Measurements from ENCODE around the gene OR1S2. TPM values are rescaled to one million over a fixed set of nuclear protein-coding genes. Genes with fewer than 3 reads are reported as not detected.
"Not testable (repeated sequence)": the region's sequence is repeated elsewhere in the genome, so short reads cannot be mapped to it uniquely, and the experiment has no call there.

OR1S2 gene
- total RNA-seq, result not detected
- polyA plus RNA-seq, result not detected

GRCh38 chr11:58204042-58204441, at the start of gene OR1S2:
OR1S2 (minus strand) TSS chr11:58204142; CDS start chr11:58204142, 0 bp downstream.
- ATAC-seq (no peak), FAIRE-seq (no peak), DNase-seq (no peak)
- Histone ChIP-seq H3K27ac (no peak within 1 kb of the TSS), H3K36me3 (no peaks in the 10 kb centered on the region), H3K9me3 (no peaks in the 10 kb centered on the region), H3K4me1 (no peaks in the 10 kb centered on the region), H3K4me3 (no peak within 1 kb of the TSS), H3K27me3 (no peaks in the 10 kb centered on the region)
- intact Hi-C loops (cut with DNase I), result no loop called here
- TF ChIP-seq CTCF (IDR thresholded peaks at IDR 0.05), result no peak

GRCh38 chr11:58243954-58244353, 40.0 kb upstream of the OR1S2 start:
- ATAC-seq, result no peak
- no peak for DNase-seq
- Histone ChIP-seq H3K4me1 (no peaks in the 10 kb centered on the region), H3K4me3 (no peak overlapping the region), H3K9me3 (no peaks in the 10 kb centered on the region), H3K27ac (no peak overlapping the region), H3K27me3 (no peaks in the 10 kb centered on the region), H3K36me3 (no peaks in the 10 kb centered on the region)
- FAIRE-seq, result no peak
- TF ChIP-seq CTCF (IDR thresholded peaks at IDR 0.05), result no peak
- WGBS, 2 donors, result 75 to 95% methylated on average over 2 of the region's 2 CpGs
- intact Hi-C loops (cut with DNase I), result no loop called here

- ATAC-seq (no peak), DNase-seq (peak in 2 of 6 donors; percentile 47 to 48), FAIRE-seq (no peak)
- no peaks in the 10 kb centered on the region for H3K36me3 ChIP-seq
- WGBS, 2 donors, result 82 to 90% methylated on average over 32 of the region's 32 CpGs
- intact Hi-C loops (cut with DNase I), result no loop called here
- H3K27me3 ChIP-seq, result no peaks in the 10 kb centered on the region
- H3K9me3 ChIP-seq, result no peaks in the 10 kb centered on the region
- no peak overlapping the region for H3K4me3 ChIP-seq
- H3K4me1 ChIP-seq, result no peaks in the 10 kb centered on the region
- TF ChIP-seq CTCF (IDR thresholded peaks at IDR 0.05), result no peak
- H3K27ac ChIP-seq, result no peak overlapping the region
Observed at GRCh38 chr11:58227956-58228615, 24.1 kb upstream of the OR1S2 start.

GRCh38 chr11:58222721-58223120, 18.8 kb upstream of the OR1S2 start:
- DNase-seq (no peak), ATAC-seq (no peak), FAIRE-seq (no peak)
- intact Hi-C loops (cut with DNase I), result no loop called here
- H3K4me1 ChIP-seq, result no peaks in the 10 kb centered on the region
- no peaks in the 10 kb centered on the region for H3K9me3 ChIP-seq
- H3K4me3 ChIP-seq, result no peak overlapping the region
- no peak for TF ChIP-seq CTCF (IDR thresholded peaks at IDR 0.05)
- no peak overlapping the region for H3K27ac ChIP-seq
- H3K27me3 ChIP-seq, result no peaks in the 10 kb centered on the region
- no peaks in the 10 kb centered on the region for H3K36me3 ChIP-seq
- WGBS, 2 donors, result 63 to 70% methylated on average over 7 of the region's 7 CpGs

- no peaks in the 10 kb centered on the region for H3K27me3 ChIP-seq
- DNase-seq (no peak), ATAC-seq (no peak), FAIRE-seq (peak; percentile 41)
- TF ChIP-seq CTCF (IDR thresholded peaks at IDR 0.05), result no peak
- H3K36me3 ChIP-seq, result no peaks in the 10 kb centered on the region
- H3K4me3 ChIP-seq, result no peak overlapping the region
- no peaks in the 10 kb centered on the region for H3K4me1 ChIP-seq
- intact Hi-C loops (cut with DNase I), result no loop called here
- no peaks in the 10 kb centered on the region for H3K9me3 ChIP-seq
- no peak overlapping the region for H3K27ac ChIP-seq
Observed at GRCh38 chr11:58216476-58216875, 12.5 kb upstream of the OR1S2 start.

- H3K27me3 ChIP-seq; DNase-seq; intact Hi-C loops (cut with DNase I); FAIRE-seq; H3K36me3 ChIP-seq; H3K4me3 ChIP-seq; H3K27ac ChIP-seq; H3K4me1 ChIP-seq; H3K9me3 ChIP-seq; ATAC-seq: not testable (repeated sequence)
- 71 to 73% methylated on average over 2 of the region's 2 CpGs for WGBS, 2 donors
Observed at GRCh38 chr11:58212420-58212819, 8.5 kb upstream of the OR1S2 start, which contains the start of gene OR1S1. OR1S1 (plus strand) TSS chr11:58212720.
